Measurements from ENCODE around the gene FHAD1.

Gene FHAD1

GRCh38 chr1:15350551-15351200 is 103.7 kb downstream of the FHAD1 start:
- Mint-ChIP-seq H3K36me3 (no peaks in the 10 kb centered on the region), H3K4me3 (no peak overlapping the region), H3K27me3 (peaks cover 7% of the 10 kb centered on the region), H3K4me1 (ENCODE audit: low read depth) (peaks cover 18% of the 10 kb centered on the region), H3K9me3 (ENCODE audit: low read depth) (no peaks in the 10 kb centered on the region), H3K27ac (no peak overlapping the region)

- Mint-ChIP-seq H3K4me1 (ENCODE audit: low read depth) (peaks cover 19% of the 10 kb centered on the region), H3K36me3 (no peaks in the 10 kb centered on the region), H3K9me3 (ENCODE audit: low read depth) (no peaks in the 10 kb centered on the region), H3K27ac (no peak overlapping the region), H3K4me3 (no peak overlapping the region), H3K27me3 (peaks cover 9% of the 10 kb centered on the region)
These were observed 104.3 kb downstream of the FHAD1 start for GRCh38 chr1:15351310-15351709.

- Mint-ChIP-seq H3K36me3 (no peaks in the 10 kb centered on the region), H3K4me1 (ENCODE audit: low read depth) (peaks cover 14% of the 10 kb centered on the region), H3K9me3 (ENCODE audit: low read depth) (no peaks in the 10 kb centered on the region), H3K27me3 (peaks cover 9% of the 10 kb centered on the region), H3K4me3 (no peak overlapping the region), H3K27ac (peak overlapping the region; percentile 46)
These were observed 105.3 kb downstream of the FHAD1 start for GRCh38 chr1:15352128-15352957.

GRCh38 chr1:15353839-15354579 is 107.0 kb downstream of the FHAD1 start:
- H3K4me3 Mint-ChIP-seq = no peak overlapping the region
- no peaks in the 10 kb centered on the region for H3K36me3 Mint-ChIP-seq
- H3K9me3 Mint-ChIP-seq (ENCODE audit: low read depth) = no peaks in the 10 kb centered on the region
- no peak overlapping the region for H3K27ac Mint-ChIP-seq
- H3K27me3 Mint-ChIP-seq = peaks cover 9% of the 10 kb centered on the region
- H3K4me1 Mint-ChIP-seq (ENCODE audit: low read depth) = peaks cover 11% of the 10 kb centered on the region

GRCh38 chr1:15354580-15354965 is 107.5 kb downstream of the FHAD1 start:
- no peaks in the 10 kb centered on the region for H3K9me3 Mint-ChIP-seq (ENCODE audit: low read depth)
- peaks cover 9% of the 10 kb centered on the region for H3K27me3 Mint-ChIP-seq
- no peak overlapping the region for H3K27ac Mint-ChIP-seq
- H3K36me3 Mint-ChIP-seq = no peaks in the 10 kb centered on the region
- H3K4me3 Mint-ChIP-seq = no peak overlapping the region
- H3K4me1 Mint-ChIP-seq (ENCODE audit: low read depth) = peaks cover 11% of the 10 kb centered on the region

- H3K36me3 Mint-ChIP-seq = no peaks in the 10 kb centered on the region
- peaks cover 7% of the 10 kb centered on the region for H3K27me3 Mint-ChIP-seq
- no peak overlapping the region for H3K4me3 Mint-ChIP-seq
These were observed 109.1 kb downstream of the FHAD1 start for GRCh38 chr1:15355968-15356625.

GRCh38 chr1:15357612-15358207 is 110.7 kb downstream of the FHAD1 start:
- Mint-ChIP-seq H3K9me3 (ENCODE audit: low read depth) (no peaks in the 10 kb centered on the region), H3K27me3 (peaks cover 7% of the 10 kb centered on the region), H3K36me3 (no peaks in the 10 kb centered on the region), H3K27ac (no peak overlapping the region), H3K4me1 (ENCODE audit: low read depth) (peaks cover 5% of the 10 kb centered on the region), H3K4me3 (no peak overlapping the region)

More at GRCh38 chr1:15355968-15356625, 109.1 kb downstream of the FHAD1 start:
- no peak overlapping the region for H3K27ac Mint-ChIP-seq
- H3K9me3 Mint-ChIP-seq (ENCODE audit: low read depth) = no peaks in the 10 kb centered on the region
- H3K4me1 Mint-ChIP-seq (ENCODE audit: low read depth) = peaks cover 11% of the 10 kb centered on the region

GRCh38 chr1:15358565-15359133 is 111.6 kb downstream of the FHAD1 start:
- peaks cover 7% of the 10 kb centered on the region for H3K27me3 Mint-ChIP-seq
- H3K4me1 Mint-ChIP-seq (ENCODE audit: low read depth) = peaks cover 4% of the 10 kb centered on the region
- H3K36me3 Mint-ChIP-seq = no peaks in the 10 kb centered on the region
- no peak overlapping the region for H3K4me3 Mint-ChIP-seq
- H3K9me3 Mint-ChIP-seq (ENCODE audit: low read depth) = no peaks in the 10 kb centered on the region
- no peak overlapping the region for H3K27ac Mint-ChIP-seq

GRCh38 chr1:15360700-15361099 is 113.7 kb downstream of the FHAD1 start:
- Mint-ChIP-seq H3K36me3 (no peaks in the 10 kb centered on the region), H3K9me3 (ENCODE audit: low read depth) (no peaks in the 10 kb centered on the region), H3K4me3 (no peak overlapping the region), H3K27ac (no peak overlapping the region), H3K27me3 (peaks cover 2% of the 10 kb centered on the region), H3K4me1 (ENCODE audit: low read depth) (peaks cover 4% of the 10 kb centered on the region)

- peaks cover 1% of the 10 kb centered on the region for H3K27me3 Mint-ChIP-seq
- H3K36me3 Mint-ChIP-seq = no peaks in the 10 kb centered on the region
- H3K4me3 Mint-ChIP-seq = no peak overlapping the region
- H3K4me1 Mint-ChIP-seq (ENCODE audit: low read depth) = no peaks in the 10 kb centered on the region
- no peaks in the 10 kb centered on the region for H3K9me3 Mint-ChIP-seq (ENCODE audit: low read depth)
- H3K27ac Mint-ChIP-seq = no peak overlapping the region
These were observed 115.2 kb downstream of the FHAD1 start for GRCh38 chr1:15362096-15362736.

GRCh38 chr1:15362737-15363128 is 115.7 kb downstream of the FHAD1 start:
- H3K9me3 Mint-ChIP-seq (ENCODE audit: low read depth) = no peaks in the 10 kb centered on the region
- H3K36me3 Mint-ChIP-seq = no peaks in the 10 kb centered on the region
- H3K27ac Mint-ChIP-seq = no peak overlapping the region
- H3K4me1 Mint-ChIP-seq (ENCODE audit: low read depth) = no peaks in the 10 kb centered on the region
- no peak overlapping the region for H3K4me3 Mint-ChIP-seq
- peaks cover 1% of the 10 kb centered on the region for H3K27me3 Mint-ChIP-seq

- Mint-ChIP-seq H3K36me3 (no peaks in the 10 kb centered on the region), H3K4me3 (no peak overlapping the region), H3K9me3 (ENCODE audit: low read depth) (no peaks in the 10 kb centered on the region), H3K4me1 (ENCODE audit: low read depth) (no peaks in the 10 kb centered on the region), H3K27ac (no peak overlapping the region), H3K27me3 (peaks cover 1% of the 10 kb centered on the region)
These were observed 117.7 kb downstream of the FHAD1 start for GRCh38 chr1:15364740-15365139.

GRCh38 chr1:15368888-15369287 is 121.9 kb downstream of the FHAD1 start:
- Mint-ChIP-seq H3K36me3 (no peaks in the 10 kb centered on the region), H3K9me3 (ENCODE audit: low read depth) (no peaks in the 10 kb centered on the region), H3K4me1 (ENCODE audit: low read depth) (no peaks in the 10 kb centered on the region), H3K4me3 (no peak overlapping the region), H3K27ac (no peak overlapping the region), H3K27me3 (peaks cover 3% of the 10 kb centered on the region)

GRCh38 chr1:15370268-15370667 is 123.2 kb downstream of the FHAD1 start:
- Mint-ChIP-seq H3K4me1 (ENCODE audit: low read depth) (no peaks in the 10 kb centered on the region), H3K9me3 (ENCODE audit: low read depth) (no peaks in the 10 kb centered on the region), H3K4me3 (no peak overlapping the region), H3K36me3 (no peaks in the 10 kb centered on the region), H3K27me3 (peaks cover 3% of the 10 kb centered on the region), H3K27ac (no peak overlapping the region)
